PC-9 (cell line): ENCODE measurements around the gene IARS1.

Source experiments
- EZH2 ChIP-seq: fragments of 200-600 bp; sonication (generic); IDR thresholded peaks from 2 replicates; pipeline ENCODE4 v1.8.0; 2017; ENCODE audit warnings: antibody characterized with exemption, low read depth
- TF ChIP-seq, protein P1 (sequence below): fragments of 200-600 bp; sonication (generic); conservative IDR thresholded peaks from 2 replicates; pipeline ENCODE4 v1.6.1; 2017; ENCODE audit warnings: mixed run types, antibody characterized with exemption, mild to moderate bottlenecking, moderate library complexity

DNA sequence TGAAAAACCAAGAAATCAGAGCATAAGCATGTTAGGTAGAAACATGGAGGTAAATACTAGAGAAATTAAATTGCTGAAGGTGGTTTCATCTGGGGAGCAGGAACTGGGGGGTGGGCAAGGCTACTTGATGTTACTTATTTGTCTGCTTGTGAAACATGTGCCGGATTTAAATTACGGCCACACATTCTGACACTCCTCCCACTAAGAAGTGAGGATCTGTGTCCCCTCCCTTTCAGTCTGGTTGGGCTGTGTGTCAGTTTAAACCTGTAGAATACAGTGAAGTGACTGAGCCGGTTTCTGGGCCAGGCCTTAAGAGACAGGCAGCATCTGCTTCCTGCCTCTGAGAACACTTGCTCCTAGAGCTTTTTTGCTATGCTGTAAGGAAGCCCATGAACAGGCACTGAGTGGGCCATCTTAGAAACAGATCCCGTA, 2.3 kb upstream of the IARS1 start:
- TF ChIP-seq, protein P1, sequence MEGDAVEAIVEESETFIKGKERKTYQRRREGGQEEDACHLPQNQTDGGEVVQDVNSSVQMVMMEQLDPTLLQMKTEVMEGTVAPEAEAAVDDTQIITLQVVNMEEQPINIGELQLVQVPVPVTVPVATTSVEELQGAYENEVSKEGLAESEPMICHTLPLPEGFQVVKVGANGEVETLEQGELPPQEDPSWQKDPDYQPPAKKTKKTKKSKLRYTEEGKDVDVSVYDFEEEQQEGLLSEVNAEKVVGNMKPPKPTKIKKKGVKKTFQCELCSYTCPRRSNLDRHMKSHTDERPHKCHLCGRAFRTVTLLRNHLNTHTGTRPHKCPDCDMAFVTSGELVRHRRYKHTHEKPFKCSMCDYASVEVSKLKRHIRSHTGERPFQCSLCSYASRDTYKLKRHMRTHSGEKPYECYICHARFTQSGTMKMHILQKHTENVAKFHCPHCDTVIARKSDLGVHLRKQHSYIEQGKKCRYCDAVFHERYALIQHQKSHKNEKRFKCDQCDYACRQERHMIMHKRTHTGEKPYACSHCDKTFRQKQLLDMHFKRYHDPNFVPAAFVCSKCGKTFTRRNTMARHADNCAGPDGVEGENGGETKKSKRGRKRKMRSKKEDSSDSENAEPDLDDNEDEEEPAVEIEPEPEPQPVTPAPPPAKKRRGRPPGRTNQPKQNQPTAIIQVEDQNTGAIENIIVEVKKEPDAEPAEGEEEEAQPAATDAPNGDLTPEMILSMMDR: no peak
- no peak for TF ChIP-seq EZH2
